NCI-H69 (cell line): Measurements from ENCODE around the gene SFXN2.
"Not testable (repeated sequence)": the region's sequence is repeated elsewhere in the genome, so short reads cannot be mapped to it uniquely, and the experiment has no call there.

Source experiments
- DNase-seq: peaks from one replicate; lab custom pipeline; 2025; lab: John Stamatoyannopoulos, UW

Gene SFXN2

DNA sequence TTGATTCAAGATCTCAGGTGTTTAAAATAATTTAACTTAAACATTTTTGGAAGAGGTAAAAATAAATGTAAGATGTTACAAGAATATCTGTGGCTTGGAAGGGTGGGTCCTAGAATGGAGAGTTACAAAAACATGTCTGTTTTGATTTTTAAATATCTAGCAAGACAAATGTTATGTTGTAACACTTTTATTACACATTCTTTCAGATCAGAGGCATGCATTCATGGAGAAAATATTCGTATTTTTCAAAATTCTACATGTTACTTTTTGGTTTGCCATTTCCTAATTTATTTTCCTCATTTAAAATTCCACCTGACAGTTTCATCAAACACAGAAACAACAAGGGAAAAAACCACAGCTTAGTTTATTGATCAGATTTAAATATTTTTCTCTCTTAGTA is 39.3 kb downstream of the SFXN2 start:
- DNase-seq = no peak

DNA sequence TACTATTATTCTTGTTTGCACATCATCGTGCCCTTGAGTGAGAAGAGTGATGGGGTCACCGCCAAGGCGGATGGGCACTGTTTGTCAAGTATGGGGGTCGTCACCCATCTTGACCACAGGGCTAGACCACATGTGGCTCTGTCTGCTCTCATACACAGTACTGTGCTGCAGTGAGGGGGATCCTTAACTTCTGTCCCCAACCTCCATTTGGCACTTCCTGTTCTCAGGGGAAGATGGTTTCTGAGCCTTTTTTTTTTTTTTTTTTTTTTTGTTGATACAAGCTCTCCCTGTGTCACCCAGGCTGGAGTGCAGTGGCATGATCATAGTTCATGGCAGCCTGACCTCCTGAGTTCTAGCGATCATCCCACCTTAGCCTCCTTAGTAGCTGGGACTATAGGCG is 42.9 kb downstream of the SFXN2 start:
- no peak for DNase-seq

DNA sequence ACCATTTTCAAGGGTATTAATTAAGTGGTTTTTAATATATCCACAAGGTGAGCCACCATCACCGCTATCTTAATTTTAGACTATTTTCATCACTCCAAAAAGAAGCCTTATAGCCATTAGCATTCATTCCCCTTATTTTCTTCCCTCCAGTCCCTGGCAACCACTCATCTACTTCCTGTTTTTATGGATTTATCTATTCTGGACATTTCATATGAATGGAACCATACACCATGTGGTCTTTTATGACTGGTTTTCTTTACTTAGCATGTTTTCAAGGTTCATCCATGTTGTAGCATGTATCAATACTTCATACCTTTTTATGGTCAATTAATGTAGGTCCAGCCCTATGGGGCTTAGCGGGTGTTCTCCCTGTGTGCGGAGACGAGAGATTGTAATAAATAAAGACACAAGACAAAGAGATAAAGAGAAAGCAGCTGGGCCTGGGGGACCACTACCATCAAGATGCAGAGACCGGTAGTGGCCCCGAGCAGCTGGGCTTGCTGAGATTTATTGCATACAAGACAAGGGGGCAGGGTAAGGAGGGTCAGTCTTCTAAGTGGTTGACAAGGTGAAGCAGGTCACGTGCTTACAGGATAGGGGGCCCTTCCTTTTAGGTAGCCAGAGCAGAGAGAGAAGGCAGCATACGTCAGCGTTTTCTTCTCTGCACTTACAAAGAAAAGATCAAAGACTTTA is 44.0 kb downstream of the SFXN2 start:
- no peak for DNase-seq

DNA sequence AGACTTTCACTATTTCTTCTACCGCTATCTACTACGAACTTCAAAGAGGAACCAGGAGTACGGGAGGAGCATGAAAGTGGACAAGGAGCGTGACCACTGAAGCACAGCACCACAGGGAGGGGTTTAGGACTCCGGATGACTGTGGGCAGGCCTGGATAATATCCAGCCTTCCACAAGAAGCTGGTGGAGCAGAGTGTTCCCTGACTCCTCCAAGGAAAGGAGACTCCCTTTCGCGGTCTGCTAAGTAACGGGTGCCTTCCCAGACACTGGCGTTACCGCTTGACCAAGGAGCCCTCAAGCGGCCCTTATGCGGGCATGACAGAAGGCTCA is 44.5 kb downstream of the SFXN2 start:
- DNase-seq = not testable (repeated sequence)

DNA sequence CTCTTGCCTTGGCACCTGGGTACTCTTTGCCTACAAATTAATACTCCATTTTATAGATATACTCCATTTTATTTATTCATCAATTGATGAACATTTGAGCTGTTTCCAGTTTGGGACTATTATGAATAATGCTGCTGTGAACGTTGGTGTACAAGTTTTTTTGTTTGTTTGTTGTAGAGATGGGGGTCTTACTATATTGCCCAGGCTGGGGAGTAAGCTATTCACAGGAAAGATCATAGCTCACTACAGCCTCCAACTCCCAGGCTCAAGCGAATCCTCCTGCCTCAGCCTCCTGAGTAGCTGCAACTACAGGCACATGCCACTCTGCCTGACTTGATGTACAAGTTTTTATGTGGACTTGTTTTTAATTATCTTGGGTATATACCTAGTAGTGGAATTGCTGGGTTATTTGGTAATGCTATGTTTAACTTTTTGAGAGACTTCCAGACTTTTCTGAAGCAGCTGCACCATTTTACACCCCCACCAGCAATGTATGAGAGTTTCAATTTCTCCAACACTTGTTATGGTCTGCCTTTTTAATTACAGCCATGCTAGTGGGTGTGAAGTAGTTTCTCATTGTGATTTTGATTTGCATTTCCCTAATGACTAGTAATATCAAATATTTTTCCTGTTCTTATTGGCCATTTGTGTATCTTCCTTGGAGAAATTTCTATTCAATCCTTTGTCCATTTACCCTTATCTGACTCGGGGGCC is 45.2 kb downstream of the SFXN2 start:
- DNase-seq = no peak

DNA sequence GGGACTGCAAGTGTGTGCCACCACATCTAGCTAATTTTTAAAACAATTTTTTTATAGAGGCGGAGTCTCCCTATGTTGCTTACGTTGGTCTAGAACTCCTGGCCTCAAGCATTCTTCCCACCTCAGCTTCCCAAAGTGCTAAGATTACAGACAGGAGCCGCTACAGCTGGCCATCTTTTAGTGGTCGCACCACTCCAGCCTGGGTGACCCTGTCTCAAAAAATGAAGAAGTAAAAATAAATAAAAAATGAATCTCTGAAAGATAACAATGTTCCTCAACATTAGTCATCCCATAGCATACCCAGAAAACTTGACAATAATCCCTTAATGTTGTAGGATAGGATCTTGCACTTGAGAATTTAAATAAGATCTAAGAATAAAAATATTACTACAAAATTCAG is 47.5 kb downstream of the SFXN2 start:
- DNase-seq = no peak

DNA sequence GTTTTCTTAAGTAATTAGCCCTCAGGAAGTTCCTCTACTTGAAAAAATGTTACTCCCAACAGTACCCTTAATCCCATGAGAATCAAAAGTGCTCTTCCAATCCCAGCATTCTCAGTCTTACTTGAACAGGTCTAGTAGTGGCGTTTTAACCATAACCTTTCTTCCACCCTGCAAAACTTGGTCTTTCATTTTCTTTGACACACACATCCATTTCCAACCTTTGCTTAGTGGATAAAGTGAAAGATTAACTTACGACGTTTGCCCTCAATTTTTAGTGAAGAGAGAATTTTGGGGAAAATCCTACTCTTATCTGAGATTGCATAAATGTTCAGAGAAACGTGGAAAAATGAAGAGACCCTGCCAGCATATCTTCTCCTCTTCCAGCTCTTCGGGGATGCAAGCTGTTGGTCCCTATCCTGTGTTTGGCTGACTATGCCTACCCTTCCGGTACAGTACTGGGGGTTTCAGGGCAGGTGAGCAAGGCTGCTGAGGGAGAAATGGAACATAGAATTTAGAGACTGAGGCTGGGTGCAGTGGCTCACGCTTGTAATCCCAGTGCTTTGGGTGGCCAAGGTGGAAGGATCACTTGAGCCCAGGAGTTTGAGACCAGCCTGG is 48.1 kb downstream of the SFXN2 start:
- no peak for DNase-seq

DNA sequence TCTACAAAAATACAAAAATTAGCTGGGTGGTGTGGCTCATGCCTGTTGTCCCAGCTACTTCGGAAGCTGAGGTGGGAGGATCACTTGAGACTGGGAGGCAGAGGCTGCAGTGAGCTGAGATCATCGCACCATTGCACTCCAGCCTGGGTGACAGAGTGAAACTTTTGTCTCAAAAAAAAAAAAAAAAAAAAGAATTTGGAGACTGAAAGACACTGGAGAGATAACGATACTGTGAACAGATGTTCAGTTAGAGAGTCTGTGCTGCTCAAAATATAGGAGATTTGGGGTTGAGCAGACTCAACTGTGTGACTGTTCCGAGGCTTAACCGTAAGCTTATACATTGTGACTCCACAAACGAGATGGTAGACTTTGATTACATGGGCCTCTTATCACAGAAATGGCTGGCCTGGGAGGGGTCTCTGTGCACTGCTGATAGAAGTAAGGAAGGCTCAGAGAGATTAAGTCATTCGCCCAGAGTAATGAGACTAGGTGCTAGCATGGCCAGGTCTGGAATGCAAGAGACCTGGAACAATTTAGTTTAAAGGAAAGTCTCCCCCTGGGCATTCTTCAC is 48.7 kb downstream of the SFXN2 start:
- no peak for DNase-seq

DNA sequence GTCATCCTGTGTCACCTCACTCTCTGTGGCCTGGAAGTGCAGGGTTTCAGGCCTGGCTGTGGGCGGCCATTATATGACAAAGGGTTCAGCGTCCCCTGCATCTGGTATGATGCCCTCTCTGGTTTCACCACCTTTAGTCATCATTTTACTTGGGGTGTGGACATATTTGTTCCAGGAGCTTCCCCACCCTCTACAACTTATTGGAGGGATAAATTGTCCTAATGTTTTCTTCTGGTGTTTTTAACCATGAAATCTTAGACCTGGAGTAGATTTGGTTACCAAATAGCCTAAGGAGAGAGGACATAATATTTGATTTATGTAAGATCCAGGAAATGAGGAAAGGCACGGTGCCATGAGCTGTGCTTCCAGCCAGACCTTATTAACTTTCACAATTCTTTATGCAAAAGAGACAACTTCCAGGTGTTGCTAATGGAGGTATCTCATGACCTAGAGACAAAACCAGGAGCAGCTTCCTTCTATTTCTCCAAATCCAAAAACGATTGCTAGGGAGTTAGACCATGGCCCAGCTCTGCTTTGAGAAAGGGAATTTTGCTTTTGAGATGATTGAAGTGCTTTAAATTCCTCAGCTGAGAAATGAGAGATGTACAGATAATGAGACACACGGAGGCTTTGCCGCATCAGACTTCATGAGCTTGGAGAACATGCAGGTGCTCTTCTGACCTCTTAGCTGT is 50.2 kb downstream of the SFXN2 start:
- no peak for DNase-seq

DNA sequence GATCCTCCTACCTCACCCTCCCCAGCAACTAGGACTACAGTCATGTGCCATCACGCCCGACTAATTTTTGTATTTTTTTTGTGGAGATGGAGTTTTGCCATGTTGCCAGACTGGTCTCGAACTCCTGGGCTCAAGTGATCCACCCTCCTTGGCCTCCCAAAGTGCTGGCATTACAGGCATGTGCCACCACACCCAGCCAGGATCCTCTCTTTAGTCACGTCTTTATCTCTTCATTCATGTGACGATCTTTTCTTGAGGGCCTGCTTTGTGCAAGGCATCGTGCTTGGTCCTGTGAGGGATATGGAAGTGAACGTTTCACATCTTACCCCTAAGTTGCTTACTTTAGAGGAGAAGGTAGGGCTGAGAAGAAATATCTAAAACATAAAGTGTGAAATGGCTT is 50.9 kb downstream of the SFXN2 start:
- DNase-seq = no peak

DNA sequence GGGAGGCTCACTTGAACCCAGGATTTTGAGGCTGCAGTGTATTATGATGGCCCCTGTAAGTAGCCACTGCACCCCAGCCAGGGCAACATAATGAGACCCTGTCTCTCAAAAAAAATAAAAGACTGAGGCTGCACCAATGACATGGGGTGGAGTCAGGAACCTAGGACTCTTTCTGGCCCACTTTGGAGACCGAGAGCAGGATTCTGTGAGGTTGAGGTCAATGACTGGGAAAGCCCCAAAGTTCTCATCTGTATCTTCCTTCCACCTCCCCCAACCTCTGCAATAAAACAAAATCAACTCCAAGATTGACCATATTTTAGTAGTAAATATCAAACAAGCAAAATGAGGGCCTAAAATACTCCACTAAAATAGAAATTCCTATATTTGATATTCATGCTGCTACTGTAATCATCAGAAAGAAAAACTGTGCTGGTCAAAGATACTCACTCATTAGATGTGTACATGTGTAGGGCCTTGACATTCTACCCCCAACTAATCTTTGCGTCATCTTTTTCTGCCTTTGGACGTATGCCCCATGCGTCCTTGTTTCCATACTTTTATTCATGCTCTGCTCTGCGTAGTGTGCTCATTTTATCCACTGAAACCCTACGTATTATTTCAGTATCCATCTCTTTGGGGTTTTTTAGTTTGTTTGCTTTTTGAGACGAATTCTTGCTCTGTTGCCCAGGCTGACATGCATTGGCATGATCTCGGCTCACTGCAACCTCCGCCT is 53.2 kb downstream of the SFXN2 start:
- DNase-seq = no peak

DNA sequence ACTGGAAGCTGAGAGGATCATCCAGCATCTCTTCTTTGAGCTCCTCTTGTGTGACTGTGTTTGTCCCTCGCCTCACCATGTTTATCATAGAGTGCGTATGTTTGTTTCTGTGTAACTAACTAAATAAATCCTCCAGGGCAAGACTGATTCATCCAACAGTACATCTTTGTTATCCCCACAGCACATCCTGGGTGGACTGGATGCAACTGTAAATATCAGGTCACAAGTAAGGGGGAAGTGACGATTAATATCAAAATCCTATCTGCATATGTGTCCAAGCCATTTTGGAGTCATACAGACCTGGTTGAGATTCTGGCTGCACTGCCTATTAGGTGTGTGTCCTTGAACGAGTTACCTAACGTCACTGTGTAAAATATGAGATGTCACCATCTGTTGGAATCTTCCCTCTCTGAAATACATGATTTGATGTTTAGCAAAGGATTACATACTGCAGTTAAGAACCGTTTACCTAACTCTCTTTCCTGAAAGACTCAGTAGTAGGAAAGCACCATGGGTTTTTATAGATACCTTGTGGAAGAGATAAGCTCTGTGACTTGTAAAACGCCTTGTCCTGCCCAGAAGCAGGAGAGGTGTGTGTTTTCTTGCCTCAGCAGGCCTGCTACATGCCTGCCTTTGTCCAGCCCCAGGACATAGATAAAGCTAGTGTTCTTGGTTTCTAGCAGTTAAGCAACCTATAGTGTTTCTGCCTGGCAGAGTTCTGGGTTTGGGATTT is 55.1 kb downstream of the SFXN2 start:
- no peak for DNase-seq

DNA sequence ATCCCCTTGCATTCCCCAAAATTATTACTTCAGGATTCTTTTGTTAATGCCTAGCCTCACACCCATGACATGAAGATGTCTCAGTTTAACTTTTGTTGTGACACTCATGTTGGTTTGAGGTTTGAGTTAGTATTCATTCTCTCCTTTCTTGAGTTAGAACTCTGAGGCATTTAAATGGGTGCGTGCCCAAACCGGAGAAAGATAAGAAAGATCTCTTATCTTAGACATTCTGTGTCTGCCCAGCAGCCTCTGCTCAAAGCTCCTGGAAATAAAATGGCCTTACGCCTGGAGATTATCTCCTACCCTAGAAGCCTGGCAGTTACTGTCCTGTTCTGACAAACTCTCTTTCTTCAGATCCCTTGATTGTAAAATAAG is 55.7 kb downstream of the SFXN2 start:
- no peak for DNase-seq

DNA sequence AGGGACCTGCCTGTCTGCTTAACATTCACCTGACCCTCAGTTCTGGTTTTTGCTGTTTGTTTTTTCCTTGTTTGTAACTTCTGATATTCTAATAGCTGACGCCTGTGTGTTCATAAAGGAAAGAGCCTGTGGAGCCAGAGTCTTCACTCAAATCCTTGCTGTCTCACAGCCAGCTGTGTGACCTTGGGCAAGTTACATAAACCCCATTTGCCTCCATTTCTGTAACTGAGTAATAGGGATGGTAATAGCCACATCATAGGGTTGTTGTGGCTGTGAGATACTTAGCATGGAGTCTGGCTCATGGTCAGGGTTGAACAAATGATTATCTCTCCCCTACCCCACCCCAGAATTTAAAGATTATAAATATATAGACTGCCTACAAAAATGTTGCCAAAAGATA is 56.4 kb downstream of the SFXN2 start:
- DNase-seq = no peak

DNA sequence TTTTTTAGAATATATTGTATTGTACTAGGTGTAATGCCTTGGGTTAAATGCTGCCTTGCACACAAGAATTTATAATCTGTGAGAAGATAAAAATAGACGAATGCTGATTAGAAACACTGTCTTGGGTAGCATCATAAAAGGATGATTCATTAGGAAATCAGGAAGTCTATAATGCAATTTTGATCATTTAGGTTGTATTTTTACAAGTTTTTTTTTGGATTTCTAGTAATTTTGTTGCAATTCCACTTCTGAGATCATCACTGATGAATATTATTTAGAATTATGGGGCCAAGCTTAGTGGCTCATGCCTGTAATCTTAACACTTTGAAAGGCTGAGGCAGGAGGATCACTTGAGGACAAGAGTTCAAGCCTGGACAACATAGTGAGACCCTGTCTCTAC is 58.9 kb downstream of the SFXN2 start:
- DNase-seq = no peak

DNA sequence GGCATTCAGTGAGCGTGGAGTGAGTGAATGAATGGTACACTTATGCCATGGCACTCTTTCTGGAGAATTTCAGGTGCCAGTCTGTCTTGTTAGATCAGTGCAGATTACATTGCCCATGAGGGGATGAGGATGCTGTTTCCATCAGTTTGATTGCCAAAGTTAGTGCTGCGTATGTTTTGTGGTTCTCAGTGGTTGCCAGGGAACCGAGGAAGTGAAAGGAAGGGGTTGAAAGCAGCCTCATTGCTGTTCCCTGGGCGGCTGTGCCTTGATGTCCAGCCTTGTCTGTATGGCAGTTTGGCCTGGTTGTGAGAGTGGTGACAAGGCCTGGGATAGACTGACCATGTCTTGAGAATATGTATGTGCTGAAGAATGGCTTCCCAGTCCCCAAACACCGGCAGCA is 59.5 kb downstream of the SFXN2 start:
- DNase-seq = no peak

DNA sequence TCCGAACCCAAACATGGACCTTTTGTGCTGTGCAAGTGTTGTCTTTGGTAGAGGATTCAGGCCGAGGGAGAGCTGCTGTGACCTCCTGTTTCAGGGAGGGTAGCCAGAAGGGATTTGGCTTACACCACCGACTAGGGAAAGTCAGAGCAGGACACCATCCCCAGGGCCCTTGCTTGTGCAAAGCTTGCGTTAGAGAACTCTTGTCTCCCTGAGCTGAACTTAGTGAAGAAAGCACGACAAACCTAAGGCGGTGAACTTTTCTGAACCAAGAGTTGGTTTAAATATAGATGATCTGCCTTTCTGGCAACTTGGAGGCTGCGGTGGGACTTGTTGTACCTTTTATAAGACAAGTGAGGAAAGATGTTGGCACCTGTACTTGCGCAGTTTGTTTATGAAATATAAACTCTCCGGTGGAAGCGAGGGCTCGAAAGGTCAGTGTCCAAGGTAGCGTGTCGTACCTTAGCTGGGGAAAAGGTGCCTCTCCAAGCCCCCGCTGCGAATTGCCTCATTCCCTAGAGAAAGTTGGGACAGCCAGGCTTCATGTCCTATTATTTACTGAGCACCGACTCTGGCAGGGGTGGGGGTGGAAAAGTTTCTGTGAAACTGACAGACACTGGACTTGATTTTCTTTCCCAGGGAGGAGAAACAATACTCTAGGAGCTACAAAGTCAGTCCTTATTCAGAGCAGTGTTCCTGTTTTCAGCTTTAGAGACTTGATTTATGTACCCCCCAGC is 60.9 kb downstream of the SFXN2 start:
- DNase-seq = no peak

DNA sequence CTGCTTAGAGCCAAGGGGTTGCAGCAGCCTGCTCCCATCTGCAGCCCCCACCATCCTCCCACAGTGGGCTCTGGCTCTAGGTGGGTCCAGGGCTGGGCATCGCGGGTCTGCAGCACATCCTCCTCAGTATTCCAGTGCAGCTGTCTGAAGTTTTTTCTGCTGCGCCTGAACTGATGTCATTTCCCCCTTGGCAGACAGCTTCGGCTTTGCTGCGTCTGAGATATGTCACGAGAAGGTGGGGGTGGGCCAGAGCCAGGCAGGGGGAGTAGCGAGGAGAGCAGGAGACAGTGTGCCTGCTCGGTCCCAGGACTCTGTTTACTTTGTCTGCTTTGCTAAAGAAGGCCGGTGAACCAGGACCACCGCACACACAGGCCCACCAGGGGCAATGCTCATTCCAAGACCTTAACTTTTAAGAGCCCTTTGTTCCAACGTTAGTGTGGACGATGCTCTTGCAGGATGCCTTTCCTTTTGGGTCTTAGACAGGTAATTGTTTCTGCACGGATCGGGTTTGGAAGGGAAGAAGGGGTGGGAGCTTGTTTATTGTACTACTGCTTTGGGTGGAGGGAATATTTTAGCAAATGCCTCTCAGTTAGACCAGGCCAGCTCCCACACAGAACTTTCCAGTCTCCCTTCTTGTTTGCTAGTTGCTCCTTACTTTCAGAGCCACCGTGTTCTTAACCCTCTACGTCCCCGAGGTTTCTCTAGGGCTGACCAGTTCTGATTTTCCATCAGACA is 61.7 kb downstream of the SFXN2 start:
- peak; percentile 47 for DNase-seq

DNA sequence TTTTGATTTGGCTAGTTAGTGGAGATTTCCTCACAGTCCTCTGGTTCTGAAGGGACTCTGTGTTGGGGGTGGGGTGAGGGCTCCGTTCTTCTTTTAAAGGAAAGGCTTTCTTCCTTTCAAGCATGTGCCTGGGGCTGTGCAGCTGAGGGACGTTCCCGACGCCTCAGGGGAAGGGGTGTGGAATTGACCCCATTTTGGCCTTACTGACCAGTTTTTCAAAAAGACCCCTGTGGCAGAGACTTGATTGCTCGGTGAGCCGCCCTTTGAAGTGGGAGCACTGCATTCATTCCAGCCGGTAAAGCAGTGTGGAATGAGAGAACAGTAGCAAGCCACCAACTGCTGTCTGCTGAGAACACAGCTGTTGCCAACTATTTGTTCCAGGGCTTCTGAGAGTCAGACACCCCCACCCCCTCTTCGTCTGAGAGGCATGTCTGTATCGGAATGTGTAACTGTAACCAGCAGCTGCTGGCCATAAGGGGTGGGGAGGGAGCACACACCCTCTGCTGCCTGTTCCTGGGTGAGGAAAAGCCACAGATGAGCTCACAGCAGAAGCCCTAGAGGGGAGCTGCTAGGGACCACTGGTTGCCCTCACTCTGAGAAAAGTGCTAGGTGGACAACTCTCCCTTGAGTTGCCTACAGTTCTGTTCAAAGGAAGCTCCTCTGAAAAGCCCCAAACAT is 62.5 kb downstream of the SFXN2 start:
- DNase-seq = peak; percentile 12
